GM23338 (cell line): ENCODE measurements around the gene TRAF7. TPM values are rescaled to one million over a fixed set of nuclear protein-coding genes. Genes with fewer than 3 reads are reported as not detected.

ENCODE experiments used
- ATAC-seq: fragments of 200-7000 bp; cut with Tn5 transposase; 3 replicates; pipeline ENCODE4 v1.9.1; 2020
- DNase-seq: peaks from one replicate; pipeline ENCODE4 v3.0.0-alpha.2; 2015; ENCODE audit warnings: low spot score
- H2AFZ ChIP-seq: fragments of 200-600 bp; sonication (generic); 2 replicates; pipeline ENCODE4 v1.8.0; 2016; ENCODE audit warnings: antibody characterized with exemption, mild to moderate bottlenecking, moderate library complexity
- H3F3A ChIP-seq: fragments of 200-600 bp; sonication (generic); replicated peaks from 2 replicates; pipeline ENCODE4 v1.8.0; 2017; ENCODE audit warnings: antibody characterized with exemption, mixed run types, low read depth
- H3K27ac ChIP-seq: fragments of 200-600 bp; sonication (generic); 2 replicates; pipeline ENCODE4 v1.6.1; 2016; ENCODE audit warnings: low read depth
- H3K27me3 ChIP-seq: fragments of 200-600 bp; sonication (generic); 2 replicates; pipeline ENCODE4 v1.8.0; 2016; ENCODE audit warnings: mild to moderate bottlenecking, mixed run types, moderate library complexity; ENCODE audit not compliant: insufficient read depth
- H3K36me3 ChIP-seq: fragments of 200-600 bp; sonication (generic); 2 replicates; pipeline ENCODE4 v1.8.0; 2016; ENCODE audit warnings: mild to moderate bottlenecking; ENCODE audit not compliant: insufficient read depth
- H3K4me1 ChIP-seq: fragments of 200-600 bp; sonication (generic); 2 replicates; pipeline ENCODE4 v1.8.0; 2016; ENCODE audit warnings: mild to moderate bottlenecking, moderate library complexity; ENCODE audit not compliant: insufficient read depth
- H3K4me2 ChIP-seq: fragments of 200-600 bp; sonication (generic); 2 replicates; pipeline ENCODE4 v1.7.1; 2017; ENCODE audit warnings: mixed run types
- H3K4me3 ChIP-seq: fragments of 200-600 bp; sonication (generic); 2 replicates; pipeline ENCODE4 v1.6.1; 2016; ENCODE audit warnings: mixed run types
- H3K79me2 ChIP-seq: fragments of 200-600 bp; sonication (generic); replicated peaks from 2 replicates; pipeline ENCODE4 v1.8.0; 2017; ENCODE audit warnings: mild to moderate bottlenecking; ENCODE audit not compliant: insufficient read depth
- H3K9me2 ChIP-seq: fragments of 200-600 bp; sonication (generic); 2 replicates; pipeline ENCODE4 v1.8.0; 2017; ENCODE audit not compliant: insufficient read depth
- H4K20me1 ChIP-seq: fragments of 200-600 bp; sonication (generic); replicated peaks from 2 replicates; pipeline ENCODE4 v1.8.0; 2017; ENCODE audit warnings: mild to moderate bottlenecking; ENCODE audit not compliant: insufficient read depth
- H3K27ac Mint-ChIP-seq: 2 replicates; pipeline ENCODE4 v1.8.0; 2020; ENCODE audit warnings: inconsistent platforms, mild to moderate bottlenecking, moderate library complexity, mixed read lengths
- H3K27me3 Mint-ChIP-seq: 3 replicates; pipeline ENCODE4 v1.8.0; 2022; ENCODE audit warnings: low read depth, mild to moderate bottlenecking, moderate library complexity, mixed read lengths, inconsistent platforms; ENCODE audit not compliant: insufficient read depth, poor library complexity
- H3K36me3 Mint-ChIP-seq: 3 replicates; pipeline ENCODE4 v1.8.0; 2021; ENCODE audit warnings: low read depth, mild to moderate bottlenecking, inconsistent platforms, moderate library complexity, mixed read lengths
- H3K4me1 Mint-ChIP-seq: 3 replicates; pipeline ENCODE4 v1.8.0; 2020; ENCODE audit warnings: mild to moderate bottlenecking, inconsistent platforms, mixed read lengths
- H3K4me3 Mint-ChIP-seq: 3 replicates; pipeline ENCODE4 v1.8.0; 2021; ENCODE audit warnings: moderate library complexity, mild to moderate bottlenecking, inconsistent platforms, mixed read lengths
- H3K9me3 Mint-ChIP-seq: 3 replicates; pipeline ENCODE4 v1.8.0; 2020; ENCODE audit warnings: moderate library complexity, mild to moderate bottlenecking, inconsistent platforms, mixed read lengths
- CREB1 ChIP-seq: fragments of 250-450 bp; sonication (Bioruptor Pico); IDR thresholded peaks from 2 replicates; pipeline ENCODE4 v1.5.0; 2020; ENCODE audit warnings: low read depth, mild to moderate bottlenecking, moderate library complexity
- ETS1 ChIP-seq: IDR thresholded peaks from 2 replicates; pipeline ENCODE4 v1.6.1; 2016; ENCODE audit warnings: antibody characterized with exemption
- EZH2 ChIP-seq: fragments of 200-600 bp; sonication (generic); IDR thresholded peaks from one replicate; pipeline ENCODE4 v1.8.0; 2017; ENCODE audit warnings: antibody characterized with exemption, mild to moderate bottlenecking, low read depth; ENCODE audit not compliant: unreplicated experiment
- EZH2phosphoT487 ChIP-seq: fragments of 200-600 bp; sonication (generic); IDR thresholded peaks from one replicate; pipeline ENCODE4 v1.8.1; 2018; ENCODE audit warnings: antibody characterized with exemption; ENCODE audit not compliant: unreplicated experiment
- NANOG ChIP-seq: IDR thresholded peaks from 2 replicates; pipeline ENCODE4 v1.6.1; 2016; ENCODE audit warnings: antibody characterized with exemption, borderline replicate concordance
- POLR2AphosphoS5 ChIP-seq: IDR thresholded peaks from 2 replicates; pipeline ENCODE4 v1.6.1; 2016; ENCODE audit warnings: antibody characterized with exemption, low read depth
- REST ChIP-seq: IDR thresholded peaks from one replicate; pipeline ENCODE4 v1.6.1; 2018; ENCODE audit warnings: antibody characterized with exemption; ENCODE audit not compliant: unreplicated experiment
- STAT1 ChIP-seq: IDR thresholded peaks from one replicate; pipeline ENCODE4 v1.6.1; 2016; ENCODE audit warnings: antibody characterized with exemption; ENCODE audit not compliant: unreplicated experiment
- ZNF114 ChIP-seq: fragments of 250-450 bp; sonication (Bioruptor Pico); IDR thresholded peaks from 2 replicates; pipeline ENCODE4 v1.5.0; 2020; ENCODE audit warnings: mild to moderate bottlenecking, moderate library complexity
- ZNF331 ChIP-seq: fragments of 250-450 bp; sonication (Bioruptor Pico); IDR thresholded peaks from 2 replicates; pipeline ENCODE4 v1.5.0; 2020; ENCODE audit warnings: low read depth, mild to moderate bottlenecking, moderate library complexity
- ZNF462 ChIP-seq: fragments of 250-450 bp; sonication (Bioruptor Pico); IDR thresholded peaks from 2 replicates; pipeline ENCODE4 v1.5.0; 2020; ENCODE audit warnings: mild to moderate bottlenecking, moderate library complexity
- polyA plus RNA-seq: library from polyadenylated mRNA; unstranded; fragments of >200 nt; fragmentation: Nextera tagmentation; extraction: Ambion mirVana; gene quantifications from 2 replicates; pipeline ENCODE4 v1.2.1, GENCODE V29; 2016
- total RNA-seq: library from RNA; depleted of rRNA; stranded (reverse); fragments of >200 nt; shearing (Covaris generic); gene quantifications from 2 replicates; pipeline ENCODE4 v1.2.3, GENCODE V29; 2014

TRAF7 gene
- total and polyA plus RNA-seq, 2 experiments from 2014 or later: 36.4 to 133 TPM

- no peak for ATAC-seq
- Histone ChIP-seq H3K36me3 (peaks cover 4% of the 10 kb centered on the region; the same call in 1 of the 2 replicates), H3K27ac (no peak overlapping the region), H3K27me3 (no peaks in the 10 kb centered on the region), H3K9me2 (no peaks in the 10 kb centered on the region), H3F3A (peaks cover 13% of the 10 kb centered on the region; the same call in 1 of the 2 replicates), H3K79me2 (peaks cover 14% of the 10 kb centered on the region), H2AFZ (no peak overlapping the region), H3K4me1 (no peaks in the 10 kb centered on the region), H3K4me2 (no peak overlapping the region), H3K4me3 (no peak overlapping the region), H4K20me1 (no peaks in the 10 kb centered on the region; the same call in 1 of the 2 replicates)
- TF ChIP-seq STAT1 (no peak), POLR2AphosphoS5 (no peak), ZNF114 (CRISPR knock-in tag) (no peak), REST (no peak), ZNF462 (CRISPR knock-in tag) (no peak), EZH2phosphoT487 (no peak), ETS1 (no peak), NANOG (no peak), CREB1 (CRISPR knock-in tag) (no peak), EZH2 (no peak), ZNF331 (CRISPR knock-in tag) (no peak)
- Mint-ChIP-seq H3K4me3 (no peak overlapping the region), H3K4me1 (peaks cover 2% of the 10 kb centered on the region; the same call in 2 of the 3 replicates), H3K27me3 (peaks cover 16% of the 10 kb centered on the region), H3K36me3 (peaks cover 32% of the 10 kb centered on the region), H3K9me3 (no peaks in the 10 kb centered on the region; the same call in 2 of the 3 replicates), H3K27ac (no peak overlapping the region)
- no peak for DNase-seq
These were observed 11.6 kb downstream of the TRAF7 start for GRCh38 chr16:2167068-2167638.
